IPS-NIHi7 (cell line): ENCODE data around the gene ADTRP.
"Not testable (repeated sequence)": the region's sequence is repeated elsewhere in the genome, so short reads cannot be mapped to it uniquely, and the experiment has no call there.

Experiments used
- DNase-seq: peaks from one replicate; pipeline ENCODE4 v3.0.0; 2012; ENCODE audit warnings: mixed read lengths; ENCODE audit errors: extremely low spot score

Gene ADTRP

GRCh38 chr6:11692451-11693376 lies 85.9 kb downstream of the ADTRP start:
- DNase-seq: no peak

- DNase-seq: no peak
Measured at GRCh38 chr6:11689847-11690246, 88.8 kb downstream of the ADTRP start.

GRCh38 chr6:11689400-11689799 lies 89.2 kb downstream of the ADTRP start:
- not testable (repeated sequence) for DNase-seq

GRCh38 chr6:11688425-11688709 lies 90.2 kb downstream of the ADTRP start:
- DNase-seq: no peak

- no peak for DNase-seq
Measured at GRCh38 chr6:11685481-11686093, 93.0 kb downstream of the ADTRP start.

- DNase-seq: no peak
Measured at GRCh38 chr6:11684901-11685480, 93.6 kb downstream of the ADTRP start.

GRCh38 chr6:11683871-11684270 lies 94.7 kb downstream of the ADTRP start:
- no peak for DNase-seq

- DNase-seq: no peak
Measured at GRCh38 chr6:11682561-11682975, 96.0 kb downstream of the ADTRP start.

- DNase-seq: no peak
Measured at GRCh38 chr6:11681770-11682169, 96.8 kb downstream of the ADTRP start.

GRCh38 chr6:11681357-11681756 lies 97.2 kb downstream of the ADTRP start:
- no peak for DNase-seq

- not testable (repeated sequence) for DNase-seq
Measured at GRCh38 chr6:11680479-11680878, 98.1 kb downstream of the ADTRP start.

GRCh38 chr6:11679099-11679498 lies 99.5 kb downstream of the ADTRP start:
- no peak for DNase-seq

GRCh38 chr6:11675601-11676000 lies 103.0 kb downstream of the ADTRP start:
- DNase-seq: no peak

GRCh38 chr6:11672669-11673068 lies 105.9 kb downstream of the ADTRP start:
- no peak for DNase-seq

GRCh38 chr6:11672256-11672655 lies 106.3 kb downstream of the ADTRP start:
- no peak for DNase-seq

- DNase-seq: no peak
Measured at GRCh38 chr6:11669696-11670095, 108.9 kb downstream of the ADTRP start.

- no peak for DNase-seq
Measured at GRCh38 chr6:11668455-11668854, 110.1 kb downstream of the ADTRP start.

- DNase-seq: no peak
Measured at GRCh38 chr6:11667876-11668275, 110.7 kb downstream of the ADTRP start.

GRCh38 chr6:11665604-11666326 lies 112.8 kb downstream of the ADTRP start:
- no peak for DNase-seq
